Kidney glomerular epithelial cell (primary cell): ENCODE results near the gene CEP97.
"Not testable (repeated sequence)": the region's sequence is repeated elsewhere in the genome, so short reads cannot be mapped to it uniquely, and the experiment has no call there.

ENCODE experiments used
- DNase-seq: peaks from one replicate; lab custom pipeline; 2025; lab: John Stamatoyannopoulos, UW

The CEP97 gene, protein sequence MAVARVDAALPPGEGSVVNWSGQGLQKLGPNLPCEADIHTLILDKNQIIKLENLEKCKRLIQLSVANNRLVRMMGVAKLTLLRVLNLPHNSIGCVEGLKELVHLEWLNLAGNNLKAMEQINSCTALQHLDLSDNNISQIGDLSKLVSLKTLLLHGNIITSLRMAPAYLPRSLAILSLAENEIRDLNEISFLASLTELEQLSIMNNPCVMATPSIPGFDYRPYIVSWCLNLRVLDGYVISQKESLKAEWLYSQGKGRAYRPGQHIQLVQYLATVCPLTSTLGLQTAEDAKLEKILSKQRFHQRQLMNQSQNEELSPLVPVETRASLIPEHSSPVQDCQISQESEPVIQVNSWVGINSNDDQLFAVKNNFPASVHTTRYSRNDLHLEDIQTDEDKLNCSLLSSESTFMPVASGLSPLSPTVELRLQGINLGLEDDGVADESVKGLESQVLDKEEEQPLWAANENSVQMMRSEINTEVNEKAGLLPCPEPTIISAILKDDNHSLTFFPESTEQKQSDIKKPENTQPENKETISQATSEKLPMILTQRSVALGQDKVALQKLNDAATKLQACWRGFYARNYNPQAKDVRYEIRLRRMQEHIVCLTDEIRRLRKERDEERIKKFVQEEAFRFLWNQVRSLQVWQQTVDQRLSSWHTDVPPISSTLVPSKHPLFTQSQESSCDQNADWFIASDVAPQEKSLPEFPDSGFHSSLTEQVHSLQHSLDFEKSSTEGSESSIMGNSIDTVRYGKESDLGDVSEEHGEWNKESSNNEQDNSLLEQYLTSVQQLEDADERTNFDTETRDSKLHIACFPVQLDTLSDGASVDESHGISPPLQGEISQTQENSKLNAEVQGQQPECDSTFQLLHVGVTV

DNA sequence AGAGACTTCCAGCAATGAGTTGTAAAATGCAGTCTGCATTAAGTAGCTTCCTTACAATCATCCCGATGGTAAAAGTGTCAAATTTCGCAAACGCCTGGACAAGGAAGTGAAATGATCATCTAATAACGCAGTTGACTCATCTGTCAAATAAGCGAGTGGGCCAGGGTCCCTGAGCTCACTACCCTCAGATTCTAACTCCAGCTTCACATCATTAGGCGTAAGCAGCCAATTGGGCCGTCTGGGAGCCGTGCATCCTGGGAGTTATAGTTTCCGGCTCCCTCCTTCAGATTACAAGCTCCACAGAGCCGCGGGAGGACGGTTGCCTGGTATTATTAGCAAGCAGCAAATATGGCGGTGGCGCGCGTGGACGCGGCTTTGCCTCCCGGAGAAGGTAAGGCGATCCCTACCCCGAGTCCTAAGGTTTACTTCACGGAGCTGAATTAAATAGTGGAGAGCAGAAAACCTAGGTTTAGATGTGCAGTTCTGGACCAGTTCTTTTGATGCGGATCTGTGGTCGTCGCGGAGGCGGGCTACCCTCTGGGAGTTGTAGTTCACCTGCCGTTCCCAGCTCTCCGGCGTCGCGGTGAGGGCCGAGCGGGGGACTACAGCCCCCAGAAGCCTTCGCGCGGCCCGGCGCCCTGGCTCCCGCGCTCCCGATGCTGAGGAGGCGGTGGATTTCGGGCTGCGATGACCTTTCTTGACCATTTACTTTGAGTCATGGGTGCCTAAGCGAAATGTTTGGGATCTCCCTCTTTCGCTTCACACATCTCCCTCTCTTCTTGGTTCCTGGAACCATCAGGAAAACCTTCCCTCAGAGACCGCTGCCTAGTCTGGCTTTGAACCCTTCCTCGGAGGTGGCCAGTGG lies at the start of gene CEP97:
CEP97 (plus strand) TSS at position 286 of the 865 bp plus-strand sequence; CDS start at position 349, 63 bp downstream.
- DNase-seq = peak; percentile 97

DNA sequence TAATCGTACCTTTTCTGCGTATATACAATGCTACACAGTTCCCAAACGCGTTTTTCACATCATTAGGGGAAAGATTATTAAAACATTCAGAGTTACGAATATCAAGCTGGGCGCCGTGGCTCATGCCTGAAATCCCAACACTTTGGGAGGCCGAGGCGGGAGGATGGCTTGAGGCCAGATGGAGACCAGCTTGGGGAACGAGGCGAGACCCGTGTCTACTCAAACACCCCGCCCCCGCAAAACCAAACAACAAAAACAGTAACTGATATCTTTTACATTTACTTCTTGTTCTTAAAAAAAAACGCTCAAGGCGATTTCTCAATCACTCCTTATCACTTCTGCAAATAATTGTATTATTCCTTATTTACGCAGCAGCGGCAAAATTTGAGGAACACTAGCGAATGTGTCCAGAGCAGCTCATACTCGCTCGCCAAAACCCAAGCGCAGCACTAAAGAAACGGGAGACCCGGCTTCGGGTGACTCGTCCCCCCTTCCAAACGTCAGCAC lies 48.7 kb upstream of the CEP97 start:
- no peak for DNase-seq

DNA sequence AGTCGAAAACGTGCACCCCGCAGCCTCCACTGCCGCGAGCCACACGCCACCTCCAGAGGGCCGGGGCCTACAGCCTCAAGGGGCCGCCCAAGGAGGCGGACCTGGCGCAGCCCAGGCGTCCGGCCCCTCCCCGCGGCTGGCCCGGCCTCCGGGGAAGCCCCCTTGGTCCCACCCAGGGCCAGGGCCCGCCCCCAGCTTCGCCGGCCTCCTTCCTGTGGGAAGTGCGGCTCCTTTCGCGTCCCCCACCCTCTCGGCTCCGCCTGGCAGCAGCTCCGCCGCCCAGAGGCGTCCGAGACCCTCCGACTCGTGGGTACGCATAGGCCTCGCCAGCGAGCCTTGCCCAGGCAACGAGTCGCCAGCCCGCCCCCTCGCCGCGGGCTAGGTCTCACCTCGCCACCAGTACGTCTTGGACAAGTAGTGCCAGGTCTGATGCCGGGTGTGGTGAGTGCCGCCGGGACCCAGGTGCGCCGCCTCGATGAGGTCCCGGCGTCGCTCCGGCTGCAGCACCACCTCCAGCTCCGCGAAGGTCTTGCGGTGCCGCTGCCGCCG lies 48.1 kb upstream of the CEP97 start:
- DNase-seq = no peak

DNA sequence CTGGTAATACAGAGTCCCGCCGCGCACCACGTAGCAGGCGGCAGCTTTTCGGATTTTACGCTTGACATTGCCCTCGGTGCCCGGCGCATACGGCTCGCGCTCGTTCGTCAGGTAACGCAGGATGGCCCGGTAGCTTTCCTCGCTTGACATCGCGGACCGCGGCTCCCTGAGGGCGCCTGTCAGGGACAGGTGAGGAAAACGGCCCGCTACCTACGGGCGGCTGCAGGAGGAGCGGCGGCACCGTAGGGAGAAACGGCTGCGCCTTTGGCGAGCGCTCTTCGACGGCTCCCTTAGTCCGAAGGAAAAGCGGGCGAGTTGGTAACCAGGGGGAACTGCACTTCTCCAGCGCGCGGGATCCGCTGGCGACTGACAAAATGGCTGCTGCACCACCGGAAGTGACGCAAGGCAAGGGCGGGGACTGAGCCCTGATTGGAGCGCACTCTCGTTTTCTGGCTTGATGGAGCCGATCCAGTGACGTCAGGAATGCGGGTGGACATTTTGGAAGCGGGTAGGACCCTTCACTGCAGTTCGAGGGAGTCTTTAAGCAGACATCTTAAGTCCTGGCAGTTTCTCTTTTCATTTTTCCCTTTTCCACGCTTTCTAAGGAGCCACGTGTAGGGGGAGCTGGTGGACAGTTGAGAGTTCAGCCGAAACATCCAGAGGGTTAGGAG lies 47.5 kb upstream of the CEP97 start, which contains the start of gene ZBTB11:
ZBTB11 (minus strand) TSS at position 368 of the 671 bp plus-strand sequence; CDS start at position 150, 218 bp downstream.
- no peak for DNase-seq

DNA sequence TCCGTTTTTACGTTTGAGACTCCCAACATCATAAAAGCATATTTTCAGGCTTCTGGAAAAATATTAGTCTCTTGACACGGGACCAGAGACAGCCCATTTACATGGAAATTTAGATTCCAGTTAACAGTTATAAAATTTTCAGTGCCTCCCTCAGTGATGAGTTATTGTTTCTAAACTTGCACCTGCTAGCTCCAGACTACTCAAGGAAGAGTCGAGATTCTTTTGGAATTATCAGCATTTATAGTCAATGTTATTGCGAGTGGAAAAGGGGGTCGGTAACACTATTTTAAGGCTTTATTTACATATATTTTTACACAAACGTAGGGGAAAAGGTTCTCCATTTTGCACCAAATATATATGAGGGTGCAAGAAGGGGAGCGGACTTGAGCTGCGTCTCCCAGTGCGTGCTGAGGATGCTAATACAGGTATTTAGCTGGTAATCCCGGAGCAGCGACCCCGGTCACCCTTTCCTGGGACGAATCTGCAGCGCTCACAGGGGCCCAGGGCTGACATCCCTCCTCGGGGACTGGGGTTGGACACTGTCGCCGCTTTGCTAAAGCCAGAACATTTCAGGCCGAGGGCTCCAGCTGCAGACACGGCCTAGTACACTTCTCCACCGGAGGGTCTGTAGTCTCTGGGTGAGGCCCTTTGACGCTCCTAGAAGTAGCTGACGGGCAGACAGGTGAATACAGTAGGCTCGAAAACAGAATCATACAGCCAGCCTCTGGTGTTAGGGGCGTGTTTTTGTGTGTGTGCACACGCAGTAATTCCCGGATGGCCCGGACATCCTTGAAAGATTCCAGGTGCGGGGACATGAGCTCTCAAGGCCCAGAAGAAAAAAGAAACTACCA lies 46.8 kb upstream of the CEP97 start:
- DNase-seq = no peak

DNA sequence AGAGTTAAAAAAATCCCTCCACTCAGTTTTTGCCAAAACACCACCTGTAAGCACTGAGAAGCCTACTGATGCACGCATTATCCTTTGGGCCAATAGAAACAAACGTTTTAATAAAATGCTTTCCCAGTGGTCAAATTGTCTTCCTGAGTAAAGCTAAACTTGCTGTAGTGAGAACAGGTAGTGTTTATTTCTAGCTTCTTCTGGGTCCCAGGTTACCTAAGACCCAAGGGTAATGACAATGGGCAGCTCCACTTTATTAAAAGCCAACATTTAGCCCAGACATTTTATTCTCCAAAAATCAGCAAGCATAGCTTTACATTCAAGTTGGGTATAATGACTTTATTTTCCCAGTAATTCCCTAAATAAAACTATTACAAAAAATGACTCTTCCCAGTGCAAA lies 45.6 kb upstream of the CEP97 start:
- DNase-seq = not testable (repeated sequence)

DNA sequence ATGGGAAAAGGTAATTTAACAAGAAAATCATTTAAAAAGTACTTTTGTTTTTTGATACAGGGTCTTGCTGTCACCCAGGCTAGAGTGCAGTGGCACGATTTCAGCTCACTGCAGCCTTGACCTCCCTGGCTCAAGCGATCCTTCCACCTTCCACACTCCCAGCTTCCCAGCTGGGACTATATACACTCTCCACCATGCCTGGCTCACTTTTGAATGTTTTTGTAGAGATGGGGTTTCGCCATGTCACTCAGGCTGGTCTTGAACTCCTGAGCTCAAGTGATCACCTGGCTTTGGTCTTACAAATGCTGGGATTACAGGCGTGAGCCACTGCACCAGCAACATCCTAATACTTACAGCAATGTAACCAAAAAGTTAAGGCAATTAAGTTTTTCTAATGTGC lies 43.9 kb upstream of the CEP97 start:
- DNase-seq = no peak

DNA sequence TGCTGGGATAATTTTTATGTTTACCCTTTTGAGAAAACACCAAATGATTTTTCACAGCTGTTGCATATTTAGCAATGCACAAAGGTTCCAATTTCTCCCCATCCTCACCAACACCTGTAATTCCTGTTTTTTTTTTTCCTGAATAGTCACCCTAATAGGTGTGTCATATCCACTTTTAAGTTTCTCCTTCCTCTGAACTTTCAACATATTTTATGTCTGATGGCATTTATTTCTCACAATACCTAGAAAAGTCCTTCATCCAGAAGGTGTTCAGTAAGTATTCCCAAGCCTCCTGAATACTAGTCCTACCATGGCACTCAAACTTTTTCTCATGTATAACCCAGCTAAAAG lies 39.4 kb upstream of the CEP97 start:
- no peak for DNase-seq

DNA sequence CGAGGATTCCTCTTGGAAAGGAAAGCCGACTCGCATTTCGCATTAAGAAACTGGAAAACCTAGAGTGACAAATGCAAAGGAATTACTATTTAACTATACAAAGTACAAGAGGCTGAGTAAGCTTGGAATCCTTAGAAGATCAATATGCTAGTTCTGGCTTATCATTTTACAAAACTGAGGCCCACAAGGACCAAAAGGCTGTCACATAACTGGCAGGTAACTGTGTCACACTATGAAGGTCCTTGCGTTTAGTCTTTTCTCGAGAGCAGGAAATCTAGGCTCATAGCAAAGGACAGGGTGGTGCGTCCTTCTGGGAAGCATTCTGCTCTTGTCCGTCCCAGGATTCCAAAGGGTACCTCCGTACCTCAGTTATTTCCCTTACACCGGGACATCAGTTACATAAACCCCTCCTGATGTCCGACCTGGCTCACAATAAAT lies 38.5 kb upstream of the CEP97 start:
- no peak for DNase-seq

DNA sequence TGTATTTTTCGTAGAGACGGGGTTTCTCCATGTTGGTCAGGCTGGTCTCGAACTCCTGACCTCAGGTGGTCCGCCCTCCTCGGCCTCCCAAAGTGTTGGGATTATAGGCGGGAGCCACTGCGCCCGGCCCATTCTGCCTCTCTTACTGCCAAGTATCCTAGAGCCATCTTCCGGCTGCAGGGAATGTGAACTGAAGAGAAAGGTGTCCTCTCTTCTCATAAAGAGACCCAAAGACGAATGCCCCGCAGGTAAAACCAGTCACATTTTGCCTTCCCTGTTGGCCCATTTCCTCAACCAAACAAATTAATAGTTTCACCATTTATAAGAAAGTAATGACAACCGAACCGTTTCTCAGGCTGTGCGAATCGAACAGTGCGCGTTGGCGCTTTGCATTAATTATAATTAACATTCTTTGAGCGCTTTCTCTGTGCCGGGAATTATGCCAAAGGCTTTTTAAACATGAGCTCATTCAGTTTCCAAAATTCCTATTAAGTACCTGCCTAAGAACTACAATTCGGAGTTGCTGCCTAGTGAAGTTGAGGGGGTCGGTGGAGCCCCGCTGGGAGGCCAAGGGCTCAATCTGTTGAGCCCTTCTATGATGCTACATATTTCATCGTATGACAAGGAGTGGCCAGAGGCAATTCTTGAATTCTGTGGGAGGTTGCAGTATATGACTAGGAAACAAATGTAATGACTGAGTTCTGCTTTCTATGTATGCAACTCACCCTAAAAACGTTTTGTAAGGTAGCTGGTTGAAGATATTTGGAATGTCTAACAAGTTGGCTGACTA lies 37.1 kb upstream of the CEP97 start:
- DNase-seq = no peak

DNA sequence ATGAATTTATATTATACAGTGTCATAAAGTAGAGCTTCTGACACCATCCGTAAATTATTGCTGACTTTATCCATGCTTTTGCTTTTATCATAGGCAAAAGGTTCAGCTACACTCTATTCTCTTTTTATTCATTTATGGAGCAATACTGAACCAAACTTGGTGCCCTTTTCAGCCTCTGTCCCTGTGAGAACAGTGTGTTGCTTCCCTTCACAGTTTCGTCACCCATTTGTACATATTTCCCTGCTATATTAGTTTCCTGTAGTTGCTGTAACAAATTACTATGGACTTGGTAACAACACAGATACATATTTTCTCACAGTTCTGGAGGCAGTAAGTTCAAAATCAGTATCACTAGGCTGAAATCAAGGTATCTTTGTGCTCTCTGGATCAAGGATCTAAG lies 35.1 kb upstream of the CEP97 start:
- DNase-seq = no peak

DNA sequence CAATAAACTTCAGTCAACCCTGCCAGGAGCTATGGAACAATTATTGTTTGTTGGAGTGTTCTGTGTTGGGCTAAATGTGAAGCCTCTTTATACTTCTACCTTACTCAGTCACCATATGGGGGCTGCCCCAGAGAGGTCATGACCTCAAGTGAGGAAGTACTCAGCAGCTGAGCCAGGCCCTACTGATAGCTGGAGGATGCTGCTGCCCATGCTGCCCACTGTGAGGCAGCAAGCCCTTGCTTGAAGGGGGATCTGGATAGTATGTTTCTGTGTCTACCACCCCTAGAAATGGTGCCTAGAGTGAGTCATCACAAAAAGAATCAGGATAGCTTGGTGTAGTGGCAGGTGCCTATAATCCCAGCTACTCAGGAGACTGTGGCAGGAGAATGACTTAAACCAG lies 33.4 kb upstream of the CEP97 start:
- DNase-seq = no peak

DNA sequence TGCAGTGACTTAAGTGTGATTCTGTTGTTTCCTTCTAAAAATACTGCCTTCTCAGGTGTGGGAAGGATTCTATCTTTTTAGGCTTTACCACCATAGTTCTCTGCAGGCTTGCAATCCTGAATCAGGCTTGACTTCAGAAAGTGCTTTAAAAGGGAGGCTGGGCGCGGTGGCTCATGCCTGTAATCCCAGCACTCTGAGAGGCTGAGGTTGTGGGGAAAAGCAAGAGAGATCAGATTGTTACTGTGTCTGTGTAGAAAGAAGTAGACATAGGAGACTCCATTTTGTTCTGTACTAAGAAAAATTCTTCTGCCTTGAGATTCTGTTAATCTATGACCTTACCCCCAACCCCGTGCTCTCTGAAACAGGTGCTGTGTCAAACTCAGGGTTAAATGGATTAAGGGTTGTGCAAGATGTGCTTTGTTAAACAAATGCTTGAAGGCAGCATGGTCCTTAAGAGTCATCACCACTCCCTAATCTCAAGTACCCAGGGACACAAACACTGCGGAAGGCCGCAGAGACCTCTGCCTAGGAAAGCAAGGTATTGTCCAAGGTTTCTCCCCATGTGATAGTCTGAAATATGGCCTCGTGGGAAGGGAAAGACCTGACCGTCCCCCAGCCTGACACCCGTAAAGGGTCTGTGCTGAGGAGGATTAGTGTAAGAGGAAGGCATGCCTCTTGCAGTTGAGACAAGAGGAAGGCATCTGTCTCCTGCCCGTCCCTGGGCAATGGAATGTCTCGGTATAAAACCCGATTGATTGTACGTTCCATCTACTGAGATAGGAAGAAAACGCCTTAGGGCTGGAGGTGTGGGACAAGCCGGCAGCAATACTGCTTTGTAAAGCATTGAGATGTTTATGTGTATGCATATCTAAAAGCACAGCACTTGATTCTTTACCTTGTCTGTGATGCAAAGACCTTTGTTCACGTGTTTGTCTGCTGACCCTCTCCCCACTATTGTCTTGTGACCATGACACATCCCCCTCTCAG lies 32.4 kb upstream of the CEP97 start:
- DNase-seq = not testable (repeated sequence)

DNA sequence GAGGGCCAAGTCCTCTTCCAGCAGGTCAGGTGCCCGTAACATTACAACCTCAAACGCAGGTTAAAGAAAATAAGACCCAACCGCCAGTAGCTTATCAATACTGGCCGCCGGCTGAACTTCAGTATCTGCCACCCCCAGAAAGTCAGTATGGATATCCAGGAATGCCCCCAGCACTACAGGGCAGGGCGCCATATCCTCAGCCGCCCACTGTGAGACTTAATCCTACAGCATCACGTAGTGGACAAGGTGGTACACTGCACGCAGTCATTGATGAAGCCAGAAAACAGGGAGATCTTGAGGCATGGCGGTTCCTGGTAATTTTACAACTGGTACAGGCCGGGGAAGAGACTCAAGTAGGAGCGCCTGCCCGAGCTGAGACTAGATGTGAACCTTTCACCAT lies 30.9 kb upstream of the CEP97 start:
- DNase-seq = not testable (repeated sequence)

DNA sequence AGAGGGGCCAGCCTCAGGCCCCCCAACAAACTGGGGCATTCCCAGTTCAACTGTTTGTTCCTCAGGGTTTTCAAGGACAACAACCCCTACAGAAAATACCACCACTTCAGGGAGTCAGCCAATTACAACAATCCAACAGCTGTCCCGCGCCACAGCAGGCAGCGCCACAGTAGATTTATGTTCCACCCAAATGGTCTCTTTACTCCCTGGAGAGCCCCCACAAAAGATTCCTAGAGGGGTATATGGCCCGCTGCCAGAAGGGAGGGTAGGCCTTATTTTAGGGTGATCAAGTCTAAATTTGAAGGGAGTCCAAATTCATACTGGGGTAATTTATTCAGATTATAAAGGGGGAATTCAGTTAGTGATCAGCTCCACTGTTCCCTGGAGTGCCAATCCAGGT lies 29.6 kb upstream of the CEP97 start:
- not testable (repeated sequence) for DNase-seq

DNA sequence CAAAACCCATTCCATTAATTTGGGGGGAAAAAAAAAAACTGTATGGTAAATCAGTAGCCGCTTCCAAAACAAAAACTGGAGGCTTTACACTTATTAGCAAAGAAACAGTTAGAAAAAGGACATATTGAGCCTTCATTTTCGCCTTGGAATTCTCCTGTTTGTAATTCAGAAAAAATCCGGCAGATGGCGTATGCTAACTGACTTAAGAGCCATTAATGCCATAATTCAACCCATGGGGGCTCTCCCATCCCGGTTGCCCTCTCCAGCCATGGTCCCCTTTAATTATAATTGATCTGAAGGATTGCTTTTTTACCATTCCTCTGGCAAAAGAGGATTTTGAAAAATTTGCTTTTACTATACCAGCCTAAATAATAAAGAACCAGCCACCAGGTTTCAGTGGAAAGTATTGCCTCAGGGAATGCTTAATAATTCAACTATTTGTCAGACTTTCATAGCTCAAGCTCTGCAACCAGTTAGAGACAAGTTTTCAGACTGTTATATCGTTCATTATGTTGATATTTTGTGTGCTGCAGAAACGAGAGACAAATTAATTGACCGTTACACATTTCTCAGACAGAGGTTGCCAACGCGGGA lies 28.5 kb upstream of the CEP97 start:
- DNase-seq = no peak
